ENCODE data around the gene CDH3.

Gene CDH3

DNA sequence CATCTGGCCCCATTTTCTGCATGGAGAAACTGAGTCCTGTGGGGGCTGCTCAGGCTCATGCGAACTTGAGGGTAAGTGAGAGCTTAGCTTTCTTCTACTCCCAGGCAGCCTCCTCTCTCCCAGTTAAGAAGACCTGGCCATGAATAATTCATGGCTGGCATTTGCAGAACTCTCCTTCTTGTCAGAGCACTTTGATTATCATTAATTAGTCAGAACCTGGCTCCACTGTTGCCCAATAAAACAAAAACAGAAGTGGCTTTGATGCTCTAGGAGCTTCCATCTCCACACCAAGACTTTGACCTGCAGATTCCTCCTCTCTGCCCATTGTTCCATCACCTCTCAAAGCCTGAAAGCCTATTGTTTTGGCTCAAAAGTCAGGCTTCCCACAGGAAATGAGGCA lies 45.5 kb upstream of the CDH3 start:
- no peak for TF ChIP-seq ZNF8 (CRISPR knock-in tag; IDR thresholded peaks at IDR 0.05)
- TF ChIP-seq ZFP3 (CRISPR knock-in tag; IDR thresholded peaks at IDR 0.05): no peak
- TF ChIP-seq RARB (CRISPR knock-in tag; IDR thresholded peaks at IDR 0.05): no peak
- no peak for TF ChIP-seq SNAI2 (CRISPR knock-in tag; IDR thresholded peaks at IDR 0.05)
- no peak for TF ChIP-seq CSDC2 (CRISPR knock-in tag; IDR thresholded peaks at IDR 0.05)
- TF ChIP-seq, protein P1, sequence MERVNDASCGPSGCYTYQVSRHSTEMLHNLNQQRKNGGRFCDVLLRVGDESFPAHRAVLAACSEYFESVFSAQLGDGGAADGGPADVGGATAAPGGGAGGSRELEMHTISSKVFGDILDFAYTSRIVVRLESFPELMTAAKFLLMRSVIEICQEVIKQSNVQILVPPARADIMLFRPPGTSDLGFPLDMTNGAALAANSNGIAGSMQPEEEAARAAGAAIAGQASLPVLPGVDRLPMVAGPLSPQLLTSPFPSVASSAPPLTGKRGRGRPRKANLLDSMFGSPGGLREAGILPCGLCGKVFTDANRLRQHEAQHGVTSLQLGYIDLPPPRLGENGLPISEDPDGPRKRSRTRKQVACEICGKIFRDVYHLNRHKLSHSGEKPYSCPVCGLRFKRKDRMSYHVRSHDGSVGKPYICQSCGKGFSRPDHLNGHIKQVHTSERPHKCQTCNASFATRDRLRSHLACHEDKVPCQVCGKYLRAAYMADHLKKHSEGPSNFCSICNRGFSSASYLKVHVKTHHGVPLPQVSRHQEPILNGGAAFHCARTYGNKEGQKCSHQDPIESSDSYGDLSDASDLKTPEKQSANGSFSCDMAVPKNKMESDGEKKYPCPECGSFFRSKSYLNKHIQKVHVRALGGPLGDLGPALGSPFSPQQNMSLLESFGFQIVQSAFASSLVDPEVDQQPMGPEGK (CRISPR knock-in tag; IDR thresholded peaks at IDR 0.05; ENCODE audit: borderline replicate concordance): no peak
- no peak for TF ChIP-seq ARNTL (CRISPR knock-in tag; IDR thresholded peaks at IDR 0.05; ENCODE audit: borderline replicate concordance, low read depth)
- no peak for TF ChIP-seq ZNF565 (CRISPR knock-in tag; conservative IDR thresholded peaks at IDR 0.05; ENCODE audit: low read depth)
- TF ChIP-seq ZC3H10 (CRISPR knock-in tag; IDR thresholded peaks at IDR 0.05): no peak
- TF ChIP-seq OSR1 (CRISPR knock-in tag; IDR thresholded peaks at IDR 0.05): no peak
- TF ChIP-seq ZFP30 (CRISPR knock-in tag; IDR thresholded peaks at IDR 0.05): no peak
- TF ChIP-seq, protein P2, sequence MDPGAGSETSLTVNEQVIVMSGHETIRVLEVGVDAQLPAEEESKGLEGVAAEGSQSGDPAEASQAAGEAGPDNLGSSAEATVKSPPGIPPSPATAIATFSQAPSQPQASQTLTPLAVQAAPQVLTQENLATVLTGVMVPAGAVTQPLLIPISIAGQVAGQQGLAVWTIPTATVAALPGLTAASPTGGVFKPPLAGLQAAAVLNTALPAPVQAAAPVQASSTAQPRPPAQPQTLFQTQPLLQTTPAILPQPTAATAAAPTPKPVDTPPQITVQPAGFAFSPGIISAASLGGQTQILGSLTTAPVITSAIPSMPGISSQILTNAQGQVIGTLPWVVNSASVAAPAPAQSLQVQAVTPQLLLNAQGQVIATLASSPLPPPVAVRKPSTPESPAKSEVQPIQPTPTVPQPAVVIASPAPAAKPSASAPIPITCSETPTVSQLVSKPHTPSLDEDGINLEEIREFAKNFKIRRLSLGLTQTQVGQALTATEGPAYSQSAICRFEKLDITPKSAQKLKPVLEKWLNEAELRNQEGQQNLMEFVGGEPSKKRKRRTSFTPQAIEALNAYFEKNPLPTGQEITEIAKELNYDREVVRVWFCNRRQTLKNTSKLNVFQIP (CRISPR knock-in tag; IDR thresholded peaks at IDR 0.05; ENCODE audit: borderline replicate concordance, low read depth): no peak
- ATAC-seq: no peak

DNA sequence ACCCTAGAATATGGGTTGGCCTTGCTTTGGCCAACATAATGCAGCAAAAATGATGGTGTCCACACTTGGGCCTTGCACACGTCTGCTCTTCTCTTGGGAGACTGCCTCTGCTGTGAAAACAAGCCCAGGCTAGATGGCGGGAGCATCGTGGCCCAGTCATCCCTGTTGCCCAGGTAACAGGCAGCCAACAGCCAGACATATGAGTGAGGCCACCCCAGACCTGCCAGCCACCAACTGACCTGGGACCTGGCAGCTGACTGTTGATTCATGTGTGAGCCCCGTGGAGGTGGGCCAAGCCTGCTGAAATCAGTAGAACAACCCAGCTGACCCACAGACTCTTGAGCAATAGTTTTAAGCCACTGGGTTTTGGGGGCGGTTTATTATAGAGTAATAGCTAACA lies 39.4 kb upstream of the CDH3 start:
- TF ChIP-seq TCF4 (CRISPR knock-in tag; IDR thresholded peaks at IDR 0.05; ENCODE audit: borderline replicate concordance): no peak
- TF ChIP-seq ZC3H10 (CRISPR knock-in tag; IDR thresholded peaks at IDR 0.05): no peak
- no peak for TF ChIP-seq ZNF70 (CRISPR knock-in tag; IDR thresholded peaks at IDR 0.05)
- TF ChIP-seq, protein P3, sequence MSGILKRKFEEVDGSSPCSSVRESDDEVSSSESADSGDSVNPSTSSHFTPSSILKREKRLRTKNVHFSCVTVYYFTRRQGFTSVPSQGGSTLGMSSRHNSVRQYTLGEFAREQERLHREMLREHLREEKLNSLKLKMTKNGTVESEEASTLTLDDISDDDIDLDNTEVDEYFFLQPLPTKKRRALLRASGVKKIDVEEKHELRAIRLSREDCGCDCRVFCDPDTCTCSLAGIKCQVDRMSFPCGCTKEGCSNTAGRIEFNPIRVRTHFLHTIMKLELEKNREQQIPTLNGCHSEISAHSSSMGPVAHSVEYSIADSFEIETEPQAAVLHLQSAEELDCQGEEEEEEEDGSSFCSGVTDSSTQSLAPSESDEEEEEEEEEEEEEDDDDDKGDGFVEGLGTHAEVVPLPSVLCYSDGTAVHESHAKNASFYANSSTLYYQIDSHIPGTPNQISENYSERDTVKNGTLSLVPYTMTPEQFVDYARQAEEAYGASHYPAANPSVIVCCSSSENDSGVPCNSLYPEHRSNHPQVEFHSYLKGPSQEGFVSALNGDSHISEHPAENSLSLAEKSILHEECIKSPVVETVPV (CRISPR knock-in tag; IDR thresholded peaks at IDR 0.05): no peak
- no peak for TF ChIP-seq ARNTL (CRISPR knock-in tag; IDR thresholded peaks at IDR 0.05; ENCODE audit: borderline replicate concordance, low read depth)
- no peak for TF ChIP-seq PPARA (CRISPR knock-in tag; IDR thresholded peaks at IDR 0.05; ENCODE audit: borderline replicate concordance)
- no peak for TF ChIP-seq OSR1 (CRISPR knock-in tag; IDR thresholded peaks at IDR 0.05)
- TF ChIP-seq GLIS3 (CRISPR knock-in tag; IDR thresholded peaks at IDR 0.05): no peak
- no peak for TF ChIP-seq ZNF565 (CRISPR knock-in tag; conservative IDR thresholded peaks at IDR 0.05; ENCODE audit: low read depth)
- ATAC-seq: no peak

DNA sequence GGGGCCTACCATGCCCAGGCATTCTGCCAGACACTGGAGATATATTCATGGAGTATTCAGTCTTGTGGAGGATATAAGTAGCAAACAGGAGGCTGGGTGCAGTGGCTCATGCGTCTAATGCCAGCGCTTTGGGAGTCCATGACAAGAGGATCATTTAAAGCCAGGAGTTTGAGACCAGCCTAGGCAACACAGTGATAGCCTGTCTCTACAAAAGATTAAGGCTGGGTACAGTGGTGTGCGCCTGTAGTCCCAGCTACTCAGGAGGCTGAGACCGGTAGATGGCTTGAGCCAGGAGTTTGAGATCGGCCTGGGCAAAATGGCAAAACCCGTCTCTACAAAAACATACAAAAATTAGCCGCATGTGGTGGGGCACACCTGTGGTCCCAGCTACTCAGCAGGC lies 37.7 kb upstream of the CDH3 start:
- no peak for ATAC-seq
- TF ChIP-seq GLIS3 (CRISPR knock-in tag; IDR thresholded peaks at IDR 0.05) (no peak), RARB (CRISPR knock-in tag; IDR thresholded peaks at IDR 0.05) (no peak), CSDC2 (CRISPR knock-in tag; IDR thresholded peaks at IDR 0.05) (no peak)

DNA sequence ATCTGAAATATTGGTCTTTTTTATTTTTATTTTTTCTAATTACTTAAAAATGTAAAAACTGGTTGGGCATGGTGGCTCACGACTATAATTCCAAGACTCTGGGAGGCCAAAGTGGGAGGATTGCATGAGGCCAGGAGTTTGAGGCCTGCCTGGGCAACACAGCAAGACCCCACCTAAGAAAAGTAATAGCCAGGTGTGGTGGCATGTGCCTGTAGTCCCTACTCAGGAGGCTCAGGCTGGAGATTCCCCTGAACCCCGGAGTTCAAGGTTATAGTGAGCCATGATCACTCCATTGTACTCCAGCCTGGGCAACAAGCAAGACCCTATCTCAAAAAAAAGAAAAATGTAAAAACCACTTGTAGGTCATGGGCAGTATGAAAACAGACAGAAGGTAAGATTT lies 36.8 kb upstream of the CDH3 start:
- ATAC-seq: no peak
- no peak for TF ChIP-seq ZFP30 (CRISPR knock-in tag; IDR thresholded peaks at IDR 0.05)
- TF ChIP-seq ISL1 (CRISPR knock-in tag; IDR thresholded peaks at IDR 0.05): no peak
- TF ChIP-seq RARB (CRISPR knock-in tag; IDR thresholded peaks at IDR 0.05): no peak
- no peak for TF ChIP-seq GLIS3 (CRISPR knock-in tag; IDR thresholded peaks at IDR 0.05)
- TF ChIP-seq, protein P4, sequence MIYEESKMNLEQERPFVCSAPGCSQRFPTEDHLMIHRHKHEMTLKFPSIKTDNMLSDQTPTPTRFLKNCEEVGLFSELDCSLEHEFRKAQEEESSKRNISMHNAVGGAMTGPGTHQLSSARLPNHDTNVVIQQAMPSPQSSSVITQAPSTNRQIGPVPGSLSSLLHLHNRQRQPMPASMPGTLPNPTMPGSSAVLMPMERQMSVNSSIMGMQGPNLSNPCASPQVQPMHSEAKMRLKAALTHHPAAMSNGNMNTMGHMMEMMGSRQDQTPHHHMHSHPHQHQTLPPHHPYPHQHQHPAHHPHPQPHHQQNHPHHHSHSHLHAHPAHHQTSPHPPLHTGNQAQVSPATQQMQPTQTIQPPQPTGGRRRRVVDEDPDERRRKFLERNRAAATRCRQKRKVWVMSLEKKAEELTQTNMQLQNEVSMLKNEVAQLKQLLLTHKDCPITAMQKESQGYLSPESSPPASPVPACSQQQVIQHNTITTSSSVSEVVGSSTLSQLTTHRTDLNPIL (CRISPR knock-in tag; IDR thresholded peaks at IDR 0.05; ENCODE audit: low read depth): no peak
- no peak for TF ChIP-seq OSR1 (CRISPR knock-in tag; IDR thresholded peaks at IDR 0.05)
- no peak for TF ChIP-seq ZNF70 (CRISPR knock-in tag; IDR thresholded peaks at IDR 0.05)
- no peak for TF ChIP-seq ARNTL (CRISPR knock-in tag; IDR thresholded peaks at IDR 0.05; ENCODE audit: borderline replicate concordance, low read depth)
- TF ChIP-seq TCF4 (CRISPR knock-in tag; IDR thresholded peaks at IDR 0.05; ENCODE audit: borderline replicate concordance): no peak
- TF ChIP-seq, protein P5, sequence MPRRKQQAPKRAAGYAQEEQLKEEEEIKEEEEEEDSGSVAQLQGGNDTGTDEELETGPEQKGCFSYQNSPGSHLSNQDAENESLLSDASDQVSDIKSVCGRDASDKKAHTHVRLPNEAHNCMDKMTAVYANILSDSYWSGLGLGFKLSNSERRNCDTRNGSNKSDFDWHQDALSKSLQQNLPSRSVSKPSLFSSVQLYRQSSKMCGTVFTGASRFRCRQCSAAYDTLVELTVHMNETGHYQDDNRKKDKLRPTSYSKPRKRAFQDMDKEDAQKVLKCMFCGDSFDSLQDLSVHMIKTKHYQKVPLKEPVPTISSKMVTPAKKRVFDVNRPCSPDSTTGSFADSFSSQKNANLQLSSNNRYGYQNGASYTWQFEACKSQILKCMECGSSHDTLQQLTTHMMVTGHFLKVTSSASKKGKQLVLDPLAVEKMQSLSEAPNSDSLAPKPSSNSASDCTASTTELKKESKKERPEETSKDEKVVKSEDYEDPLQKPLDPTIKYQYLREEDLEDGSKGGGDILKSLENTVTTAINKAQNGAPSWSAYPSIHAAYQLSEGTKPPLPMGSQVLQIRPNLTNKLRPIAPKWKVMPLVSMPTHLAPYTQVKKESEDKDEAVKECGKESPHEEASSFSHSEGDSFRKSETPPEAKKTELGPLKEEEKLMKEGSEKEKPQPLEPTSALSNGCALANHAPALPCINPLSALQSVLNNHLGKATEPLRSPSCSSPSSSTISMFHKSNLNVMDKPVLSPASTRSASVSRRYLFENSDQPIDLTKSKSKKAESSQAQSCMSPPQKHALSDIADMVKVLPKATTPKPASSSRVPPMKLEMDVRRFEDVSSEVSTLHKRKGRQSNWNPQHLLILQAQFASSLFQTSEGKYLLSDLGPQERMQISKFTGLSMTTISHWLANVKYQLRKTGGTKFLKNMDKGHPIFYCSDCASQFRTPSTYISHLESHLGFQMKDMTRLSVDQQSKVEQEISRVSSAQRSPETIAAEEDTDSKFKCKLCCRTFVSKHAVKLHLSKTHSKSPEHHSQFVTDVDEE (CRISPR knock-in tag; IDR thresholded peaks at IDR 0.05): no peak
- TF ChIP-seq, protein P2 (CRISPR knock-in tag; IDR thresholded peaks at IDR 0.05; ENCODE audit: borderline replicate concordance, low read depth): no peak

Data from SK-N-SH treated with all-trans-retinoic acid at 6 μM for 48 hours (cell line).